D341Med (cell line): Measurements from ENCODE around the gene AHCYL1.

ENCODE experiments used
- DNase-seq: peaks from one replicate; pipeline ENCODE4 v3.0.0; 2012; ENCODE audit warnings: low spot score

The AHCYL1 gene

GRCh38 chr1:110039641-110040040, 55.1 kb downstream of the AHCYL1 start:
- DNase-seq = no peak

GRCh38 chr1:110040548-110040947, 56.0 kb downstream of the AHCYL1 start:
- no peak for DNase-seq

- no peak for DNase-seq
Observed at GRCh38 chr1:110043016-110043415, 58.5 kb downstream of the AHCYL1 start.

DNA sequence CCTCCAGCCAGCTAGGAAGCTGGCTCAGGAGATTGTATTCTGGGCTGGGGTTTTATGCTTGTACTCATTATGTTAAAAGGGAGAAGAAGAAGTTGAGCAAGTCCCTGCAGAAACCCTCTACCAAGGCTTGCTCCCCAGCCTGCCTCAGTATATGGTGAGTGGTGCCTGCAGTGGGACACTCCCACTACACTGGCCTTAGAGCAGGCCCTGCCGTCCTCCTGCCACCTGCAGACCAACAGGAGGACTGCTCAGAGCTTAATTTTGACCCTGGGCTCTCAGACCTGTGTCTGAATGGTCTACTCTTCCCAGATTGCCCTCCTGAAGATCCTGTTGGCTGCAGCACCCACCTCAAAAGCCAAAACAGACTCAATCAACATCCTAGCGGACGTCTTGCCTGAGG, 62.9 kb downstream of the AHCYL1 start:
- DNase-seq = no peak

GRCh38 chr1:110048240-110048639, 63.7 kb downstream of the AHCYL1 start:
- DNase-seq = no peak

- no peak for DNase-seq
Observed at GRCh38 chr1:110048923-110049601, 64.5 kb downstream of the AHCYL1 start.

- DNase-seq = no peak
Observed at GRCh38 chr1:110049801-110050601, 65.4 kb downstream of the AHCYL1 start.

DNA sequence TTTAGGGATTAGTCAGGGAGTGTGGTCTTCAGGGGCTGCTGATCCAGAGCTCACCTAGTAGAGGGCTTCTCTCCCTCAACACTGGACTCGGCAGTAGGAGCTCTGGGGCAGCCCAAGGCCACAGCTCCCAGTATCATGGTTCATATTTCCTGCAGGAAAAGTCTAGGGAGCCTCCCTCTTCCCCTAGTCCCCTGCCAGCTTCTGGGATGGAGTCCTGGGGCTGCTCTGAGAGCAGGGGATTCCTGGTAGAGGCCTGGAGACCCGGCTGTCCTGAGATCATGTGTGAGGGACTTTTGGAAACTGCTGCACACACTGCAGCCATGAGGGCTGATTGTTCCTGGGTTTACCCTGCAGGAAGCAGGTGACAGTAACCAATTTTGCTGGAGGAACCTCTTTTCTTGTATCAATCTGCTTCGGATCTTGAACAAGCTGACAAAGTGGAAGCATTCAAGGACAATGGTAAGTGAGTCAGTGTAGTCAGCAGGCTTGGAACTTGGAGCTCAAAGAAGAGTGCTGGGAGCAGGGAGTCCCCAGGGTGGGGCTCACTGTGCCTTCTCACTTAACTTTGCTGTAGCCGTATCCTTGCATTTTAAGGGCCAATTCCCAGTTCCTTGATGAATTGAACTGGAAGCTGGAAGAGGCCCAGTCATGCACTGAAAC, 66.2 kb downstream of the AHCYL1 start:
- DNase-seq = no peak

GRCh38 chr1:110051262-110051648, 66.7 kb downstream of the AHCYL1 start:
- no peak for DNase-seq

- peak; percentile 79 for DNase-seq
Observed at GRCh38 chr1:110053552-110054428, 69.2 kb downstream of the AHCYL1 start.

- DNase-seq = no peak
Observed at GRCh38 chr1:110055493-110056284, 71.1 kb downstream of the AHCYL1 start.

GRCh38 chr1:110056285-110056683, 71.7 kb downstream of the AHCYL1 start:
- no peak for DNase-seq

DNA sequence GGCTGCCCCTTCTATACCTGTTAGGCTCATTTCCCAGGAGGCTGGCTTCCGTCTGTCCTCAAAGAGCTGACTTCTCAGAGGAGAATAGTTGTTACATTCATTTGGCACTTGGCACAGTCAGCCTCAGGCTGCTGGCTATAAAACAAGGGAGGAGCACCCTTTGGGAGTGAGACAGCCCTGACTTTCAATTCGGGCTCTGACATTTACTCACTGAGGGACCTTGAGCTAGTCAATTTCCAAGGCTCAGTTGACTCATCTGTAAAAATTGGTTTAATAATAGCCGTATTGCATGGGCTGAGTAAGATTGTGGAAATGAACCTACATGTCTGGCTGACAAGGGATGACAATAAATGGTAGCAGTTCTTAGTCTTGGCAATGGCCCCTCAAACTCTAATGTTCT, 72.2 kb downstream of the AHCYL1 start:
- DNase-seq = no peak

- no peak for DNase-seq
Observed at GRCh38 chr1:110057963-110058518, 73.5 kb downstream of the AHCYL1 start.

DNA sequence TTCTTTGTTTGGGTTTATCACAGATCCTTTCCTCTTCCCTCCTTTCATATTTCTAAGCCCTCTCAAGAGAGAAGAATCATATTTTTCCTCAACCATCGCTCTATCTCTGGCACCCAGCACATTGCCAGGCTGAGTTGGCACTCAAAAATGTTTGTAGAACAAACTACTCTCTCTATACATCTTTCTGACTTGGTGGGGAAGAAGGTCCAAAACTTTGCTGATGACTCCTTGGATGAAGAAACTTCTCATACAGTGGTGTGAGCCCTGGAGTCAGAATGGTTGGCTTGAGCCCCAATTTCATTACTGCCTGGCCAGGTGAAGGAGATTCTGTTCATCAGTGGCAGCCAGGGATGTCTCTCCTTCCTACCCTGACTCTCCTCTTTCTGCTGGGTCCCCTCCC, 74.0 kb downstream of the AHCYL1 start:
- no peak for DNase-seq

DNA sequence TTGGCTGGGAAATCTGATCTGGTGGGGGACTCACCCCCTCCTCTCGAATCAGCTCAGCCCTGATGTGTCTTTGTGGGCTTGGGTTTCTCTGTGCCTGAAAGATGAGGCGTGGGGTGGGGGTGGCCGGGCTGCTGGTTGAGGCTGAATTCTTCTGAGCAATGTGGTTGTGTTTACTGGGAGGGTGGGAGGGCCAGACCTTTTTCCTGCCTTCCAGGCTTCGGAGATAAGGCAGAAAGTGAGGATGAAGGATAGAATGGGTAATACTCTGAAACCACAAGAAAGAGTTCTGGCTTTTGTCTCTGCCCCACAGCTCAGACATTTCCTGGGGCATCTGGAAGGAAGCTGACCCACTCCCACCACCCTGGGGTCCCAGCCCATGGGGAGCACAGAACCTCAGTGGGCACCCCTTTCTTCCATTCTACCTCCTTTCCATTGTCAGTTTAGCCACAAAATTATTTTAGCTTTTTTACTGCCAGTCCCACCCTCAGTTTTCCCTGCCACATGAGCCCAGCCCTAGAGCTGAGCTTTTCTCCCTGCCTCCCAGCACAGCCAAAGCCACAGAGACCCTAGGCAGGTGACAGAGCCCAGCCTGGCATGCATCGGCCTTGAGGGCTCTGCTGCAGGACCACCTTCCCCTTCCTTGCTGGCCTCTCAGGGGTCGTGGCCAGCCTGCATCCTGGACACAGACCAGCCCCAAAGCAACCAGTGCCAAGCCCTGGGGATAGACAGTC, 74.7 kb downstream of the AHCYL1 start:
- DNase-seq = no peak

- DNase-seq = no peak
Observed at GRCh38 chr1:110060034-110060661, 75.6 kb downstream of the AHCYL1 start.

DNA sequence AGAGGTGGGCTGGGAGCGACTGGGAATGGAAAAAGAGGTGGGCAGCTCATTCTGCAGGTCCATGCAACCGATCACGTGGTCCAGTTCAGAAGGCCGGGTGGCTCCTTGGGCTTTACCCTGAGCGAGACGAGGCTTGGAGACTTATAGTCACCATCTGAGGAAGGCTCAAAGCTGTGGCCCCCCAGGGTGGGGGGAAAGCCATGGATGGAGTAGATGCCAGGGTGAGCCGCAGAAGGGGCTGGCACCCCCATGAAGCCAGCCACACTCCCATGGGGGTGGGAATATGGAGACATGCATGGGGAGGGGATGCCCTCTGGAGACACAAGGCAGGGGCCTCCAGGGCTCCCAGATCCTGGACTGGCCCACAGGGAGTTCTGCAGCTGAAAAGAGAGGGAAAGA, 76.1 kb downstream of the AHCYL1 start:
- no peak for DNase-seq

DNA sequence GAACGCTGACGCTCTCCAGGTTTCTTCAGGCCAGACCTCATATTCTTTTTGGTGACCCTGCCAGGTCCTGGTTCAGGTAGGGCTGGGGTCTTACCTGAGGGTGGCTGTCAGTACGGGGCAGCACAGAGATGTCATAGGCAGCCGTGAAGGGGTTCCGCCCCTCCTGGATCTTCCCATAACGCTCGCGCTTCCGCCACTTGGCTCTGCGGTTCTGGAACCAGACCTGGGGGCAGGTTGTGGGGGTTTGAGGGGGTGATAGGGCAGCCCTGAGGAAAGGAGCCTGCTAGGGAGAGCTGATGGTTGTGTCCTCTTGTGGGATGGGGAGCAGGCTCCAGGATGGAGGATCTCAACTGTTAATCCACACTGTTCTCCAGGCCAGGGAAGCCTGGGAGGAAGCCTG, 76.8 kb downstream of the AHCYL1 start:
- no peak for DNase-seq

DNA sequence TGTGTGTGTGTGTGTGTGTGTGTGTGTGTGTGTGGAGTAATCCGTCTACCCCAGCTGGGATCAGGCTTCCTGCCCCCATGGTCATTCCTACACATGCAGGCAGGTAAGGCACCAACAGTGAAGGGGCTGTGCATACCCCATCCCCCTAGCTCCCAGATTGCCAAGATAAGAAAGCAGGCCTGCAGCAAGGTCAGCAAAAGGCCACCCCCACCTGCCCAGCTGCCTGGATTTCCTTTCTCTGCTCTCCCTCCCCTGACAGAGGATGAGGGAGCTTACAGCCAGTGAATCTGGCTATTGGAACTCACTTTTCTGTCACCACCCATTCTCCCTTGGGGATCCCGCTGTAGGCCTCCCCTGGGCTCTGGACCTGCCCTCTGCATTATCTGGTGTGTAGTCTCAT, 78.0 kb downstream of the AHCYL1 start:
- DNase-seq = no peak
